Measurements from ENCODE around the gene DLG4.

GRCh38 chr17:7175330-7175733 lies 44.3 kb downstream of the DLG4 start:
- TF ChIP-seq EP300 (IDR thresholded peaks at IDR 0.05) (no peak), POLR2A (IDR thresholded peaks at IDR 0.05) (no peak)
- TF ChIP-seq, protein P1, sequence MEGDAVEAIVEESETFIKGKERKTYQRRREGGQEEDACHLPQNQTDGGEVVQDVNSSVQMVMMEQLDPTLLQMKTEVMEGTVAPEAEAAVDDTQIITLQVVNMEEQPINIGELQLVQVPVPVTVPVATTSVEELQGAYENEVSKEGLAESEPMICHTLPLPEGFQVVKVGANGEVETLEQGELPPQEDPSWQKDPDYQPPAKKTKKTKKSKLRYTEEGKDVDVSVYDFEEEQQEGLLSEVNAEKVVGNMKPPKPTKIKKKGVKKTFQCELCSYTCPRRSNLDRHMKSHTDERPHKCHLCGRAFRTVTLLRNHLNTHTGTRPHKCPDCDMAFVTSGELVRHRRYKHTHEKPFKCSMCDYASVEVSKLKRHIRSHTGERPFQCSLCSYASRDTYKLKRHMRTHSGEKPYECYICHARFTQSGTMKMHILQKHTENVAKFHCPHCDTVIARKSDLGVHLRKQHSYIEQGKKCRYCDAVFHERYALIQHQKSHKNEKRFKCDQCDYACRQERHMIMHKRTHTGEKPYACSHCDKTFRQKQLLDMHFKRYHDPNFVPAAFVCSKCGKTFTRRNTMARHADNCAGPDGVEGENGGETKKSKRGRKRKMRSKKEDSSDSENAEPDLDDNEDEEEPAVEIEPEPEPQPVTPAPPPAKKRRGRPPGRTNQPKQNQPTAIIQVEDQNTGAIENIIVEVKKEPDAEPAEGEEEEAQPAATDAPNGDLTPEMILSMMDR (IDR thresholded peaks at IDR 0.05), result no peak

Data from suprapubic skin (tissue), 3 donors.